Keratinocyte (primary cell): ENCODE data around the gene MCM3AP. TPM values are rescaled to one million over a fixed set of nuclear protein-coding genes. Genes with fewer than 3 reads are reported as not detected.

ENCODE experiments used
- DNase-seq: peaks from one replicate; pipeline ENCODE4 v3.0.0-alpha.2; 2011; ENCODE audit warnings: low read depth, missing footprints, low spot score
- FAIRE-seq: peaks from 2 replicates; lab custom pipeline; 2011; peaks lifted over from hg19 to GRCh38; lab: Jason Lieb, UNC
- H2AFZ ChIP-seq: 2 replicates; pipeline ENCODE4 v1.6.0; 2012; ENCODE audit warnings: low read length, control low read depth, inconsistent platforms; ENCODE audit not compliant: control insufficient read depth
- H3K27ac ChIP-seq: 2 replicates; pipeline ENCODE4 v1.5.1; 2011; ENCODE audit warnings: low read length; ENCODE audit not compliant: control insufficient read depth, insufficient read depth
- H3K27me3 ChIP-seq: 3 replicates; pipeline ENCODE4 v1.6.0; 2011; ENCODE audit warnings: low read length; ENCODE audit not compliant: control insufficient read depth, insufficient read depth; ENCODE audit errors: extremely low read depth
- H3K36me3 ChIP-seq, 2 experiments: 2 replicates in 1 of 2; 3 replicates in 1 of 2; pipeline ENCODE4 v1.5.1; 2011; ENCODE audit warnings: low read length in 2 of 2, mild to moderate bottlenecking in 1 of 2; ENCODE audit not compliant: control insufficient read depth in 2 of 2, insufficient read depth in 2 of 2; ENCODE audit errors: extremely low read depth in 1 of 2
- H3K4me1 ChIP-seq: 3 replicates; pipeline ENCODE4 v1.5.1; 2011; ENCODE audit warnings: low read length; ENCODE audit not compliant: control insufficient read depth, insufficient read depth; ENCODE audit errors: extremely low read depth
- H3K4me2 ChIP-seq: 3 replicates; pipeline ENCODE4 v1.6.0; 2011; ENCODE audit warnings: low read depth, low read length; ENCODE audit not compliant: control insufficient read depth, insufficient read depth; ENCODE audit errors: extremely low read depth
- H3K4me3 ChIP-seq, 3 experiments: fragments of 200-600 bp in 1 of 3; sonication (generic) in 1 of 3; 2 replicates in 2 of 3; 3 replicates in 1 of 3; pipeline ENCODE4 v1.5.1; 2011 to 2016; ENCODE audit warnings: low read length in 3 of 3, mild to moderate bottlenecking in 3 of 3, control low read depth in 2 of 3, inconsistent platforms in 1 of 3, low read depth in 1 of 3, mixed read lengths in 1 of 3, mixed run types in 1 of 3, moderate library complexity in 1 of 3; ENCODE audit not compliant: control insufficient read depth in 2 of 3, insufficient read depth in 2 of 3; ENCODE audit errors: extremely low read depth in 1 of 3
- H3K79me2 ChIP-seq: 2 replicates; pipeline ENCODE4 v1.6.0; 2012; ENCODE audit warnings: low read length; ENCODE audit not compliant: control insufficient read depth, insufficient read depth
- H3K9ac ChIP-seq: 3 replicates; pipeline ENCODE4 v1.6.0; 2011; ENCODE audit warnings: low read length; ENCODE audit not compliant: control insufficient read depth, insufficient read depth; ENCODE audit errors: extremely low read depth
- H3K9me1 ChIP-seq: 3 replicates; pipeline ENCODE4 v1.6.0; 2011; ENCODE audit warnings: low read length; ENCODE audit not compliant: control insufficient read depth, insufficient read depth; ENCODE audit errors: extremely low read depth
- H3K9me3 ChIP-seq: 2 replicates; pipeline ENCODE4 v1.5.1; 2012; ENCODE audit warnings: low read depth, low read length; ENCODE audit not compliant: control insufficient read depth
- H4K20me1 ChIP-seq: 3 replicates; pipeline ENCODE4 v1.6.0; 2011; ENCODE audit warnings: low read length; ENCODE audit not compliant: control insufficient read depth, insufficient read depth; ENCODE audit errors: extremely low read depth
- EZH2 ChIP-seq: IDR thresholded peaks from one replicate; pipeline ENCODE4 v1.6.1; 2012; ENCODE audit warnings: inconsistent platforms, mild to moderate bottlenecking, low read length, moderate library complexity
- dilution Hi-C: fragments of 300-500 bp; cut with MboI; formaldehyde crosslinking; loops from one replicate; pipeline ENCODE4 v1.7.0; 2020; ENCODE audit warnings: low sequenced_read_pairs; ENCODE audit not compliant: extremely low pct_ligation_motif_present
- polyA plus RNA-seq, 5 experiments: library from polyadenylated mRNA; depleted of rRNA in 3 of 5; stranded (reverse) in 3 of 5; stranded (forward) in 1 of 5; unstranded in 1 of 5; fragments of >200 nt; gene quantifications; 1 replicate in 1 of 5; 2 replicates in 3 of 5; 3 replicates in 1 of 5; pipeline versions ENCODE4 v1.2.1 to v1.2.3, GENCODE V29; 2011 to 2012; ENCODE audit warnings: missing spikeins in 2 of 5, low read depth in 1 of 5, low replicate concordance in 1 of 5
- TF ChIP-seq, protein P1 (sequence below), 3 experiments: IDR thresholded peaks in 1 of 3; conservative IDR thresholded peaks in 1 of 3; optimal IDR thresholded peaks in 1 of 3; 2 replicates in 2 of 3; 3 replicates in 1 of 3; pipeline versions ENCODE3 to v1.5.1; 2011; ENCODE audit warnings: low read length in 3 of 3, mild to moderate bottlenecking in 3 of 3, moderate library complexity in 2 of 3, control low read depth in 1 of 3, inconsistent platforms in 1 of 3; ENCODE audit not compliant: insufficient read depth in 2 of 3; ENCODE audit errors: extremely low read depth in 1 of 3

MCM3AP gene
- polyA plus RNA-seq, 1 donor (not counting 4 experiments of a cell fraction or from before 2014, with no cell fraction given), result 34.3 TPM

DNA sequence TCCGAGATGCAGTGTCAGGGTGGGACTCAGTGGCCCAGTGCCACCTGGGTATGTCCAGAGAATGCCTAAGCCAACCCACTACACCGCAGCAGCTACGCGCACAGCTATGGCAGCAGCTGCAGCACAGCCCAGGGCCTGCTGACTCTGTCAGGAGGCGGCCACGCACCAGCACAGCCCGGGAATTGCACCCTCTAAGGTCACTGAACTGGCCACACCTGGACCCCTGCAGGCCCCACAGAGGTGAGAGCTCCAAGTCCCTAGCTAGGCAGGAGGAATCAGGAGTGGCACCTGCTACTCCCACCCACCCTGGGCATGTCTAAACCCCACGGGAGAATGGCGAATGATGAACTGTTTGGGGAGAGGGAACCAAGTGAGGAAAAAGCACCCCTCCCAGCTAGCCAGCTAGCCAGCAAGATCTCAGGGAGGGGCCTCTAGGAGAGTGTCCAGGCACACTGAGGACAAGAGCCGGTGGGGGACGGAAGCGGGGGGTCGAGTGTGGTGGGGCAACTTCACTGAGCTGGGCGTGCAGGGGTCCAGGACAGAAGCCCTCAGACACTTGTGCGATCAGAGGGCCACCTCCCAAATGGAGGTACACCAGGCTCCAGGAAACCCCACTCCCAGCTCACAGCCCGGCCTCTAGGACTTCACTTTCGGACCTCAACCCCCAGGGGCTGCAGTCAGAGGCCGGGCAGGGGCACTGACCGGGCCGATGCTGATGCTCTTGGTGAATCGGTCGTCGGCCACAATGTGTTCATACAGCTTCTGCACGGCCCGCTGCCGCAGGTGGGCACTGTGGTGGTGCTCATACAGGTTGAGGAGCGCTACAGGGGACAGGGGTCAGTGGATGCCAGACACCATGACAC is 70.7 kb downstream of the MCM3AP start:
- TF ChIP-seq EZH2, result no peak
- TF ChIP-seq, protein P1, sequence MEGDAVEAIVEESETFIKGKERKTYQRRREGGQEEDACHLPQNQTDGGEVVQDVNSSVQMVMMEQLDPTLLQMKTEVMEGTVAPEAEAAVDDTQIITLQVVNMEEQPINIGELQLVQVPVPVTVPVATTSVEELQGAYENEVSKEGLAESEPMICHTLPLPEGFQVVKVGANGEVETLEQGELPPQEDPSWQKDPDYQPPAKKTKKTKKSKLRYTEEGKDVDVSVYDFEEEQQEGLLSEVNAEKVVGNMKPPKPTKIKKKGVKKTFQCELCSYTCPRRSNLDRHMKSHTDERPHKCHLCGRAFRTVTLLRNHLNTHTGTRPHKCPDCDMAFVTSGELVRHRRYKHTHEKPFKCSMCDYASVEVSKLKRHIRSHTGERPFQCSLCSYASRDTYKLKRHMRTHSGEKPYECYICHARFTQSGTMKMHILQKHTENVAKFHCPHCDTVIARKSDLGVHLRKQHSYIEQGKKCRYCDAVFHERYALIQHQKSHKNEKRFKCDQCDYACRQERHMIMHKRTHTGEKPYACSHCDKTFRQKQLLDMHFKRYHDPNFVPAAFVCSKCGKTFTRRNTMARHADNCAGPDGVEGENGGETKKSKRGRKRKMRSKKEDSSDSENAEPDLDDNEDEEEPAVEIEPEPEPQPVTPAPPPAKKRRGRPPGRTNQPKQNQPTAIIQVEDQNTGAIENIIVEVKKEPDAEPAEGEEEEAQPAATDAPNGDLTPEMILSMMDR (optimal IDR thresholded peaks at IDR 0.05 in 1 of 3, IDR thresholded peaks at IDR 0.05 in 1 of 3, conservative IDR thresholded peaks at IDR 0.05 in 1 of 3; ENCODE audit: extremely low read depth in 1 of 3, insufficient read depth in 2 of 3, low read length in 3 of 3), result no peak
- Histone ChIP-seq H3K27me3 (no peaks in the 10 kb centered on the region), H3K9me3 (no peaks in the 10 kb centered on the region), H3K4me1 (no peaks in the 10 kb centered on the region), H3K4me3 (no peak overlapping the region), H3K27ac (no peak overlapping the region), H2AFZ (no peak overlapping the region), H3K4me2 (no peak overlapping the region), H4K20me1 (peaks cover 22% of the 10 kb centered on the region), H3K9ac (no peak overlapping the region), H3K36me3 (peaks cover 55 to 57% of the 10 kb centered on the region in 2 experiments), H3K9me1 (no peaks in the 10 kb centered on the region), H3K79me2 (peaks cover 45% of the 10 kb centered on the region)
- FAIRE-seq, result no peak
- DNase-seq, result no peak
- dilution Hi-C loops, result no loop called here

DNA sequence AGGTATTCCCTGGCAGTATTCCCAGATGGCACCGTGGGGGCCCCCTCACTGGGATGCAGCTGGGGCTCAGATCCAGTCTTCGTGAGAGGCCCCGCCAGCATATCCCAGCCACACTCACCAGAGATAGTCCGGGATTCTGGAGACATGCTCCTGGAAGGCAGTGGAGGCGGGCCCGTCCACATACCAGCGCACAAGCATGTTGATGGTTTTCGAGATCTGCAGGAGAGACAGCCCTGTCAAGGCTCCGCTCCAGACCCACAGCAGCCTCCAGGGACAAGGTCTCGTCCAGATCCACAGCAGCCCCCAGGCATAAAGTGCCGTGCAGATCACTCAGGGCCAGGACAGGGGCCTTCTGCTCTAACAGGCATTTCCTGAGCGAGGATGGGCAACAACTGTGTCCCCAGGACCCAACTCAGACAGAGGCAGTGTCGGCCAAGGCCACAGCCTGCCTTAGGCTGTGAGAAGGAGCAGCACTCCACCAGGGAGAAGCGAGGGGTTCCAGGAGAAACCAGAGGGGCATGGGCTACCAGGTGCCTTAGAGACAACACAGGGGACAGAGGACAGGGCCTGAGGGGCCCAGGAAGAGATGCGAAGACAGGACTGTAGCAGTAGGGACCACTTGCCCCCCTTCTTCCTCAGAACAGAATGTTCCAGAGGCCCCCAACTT is 71.7 kb downstream of the MCM3AP start:
- TF ChIP-seq, protein P1 (optimal IDR thresholded peaks at IDR 0.05 in 1 of 3, IDR thresholded peaks at IDR 0.05 in 1 of 3, conservative IDR thresholded peaks at IDR 0.05 in 1 of 3; ENCODE audit: extremely low read depth in 1 of 3, insufficient read depth in 2 of 3, low read length in 3 of 3), result no peak
- TF ChIP-seq EZH2, result no peak
- H3K9me1 ChIP-seq, result no peaks in the 10 kb centered on the region
- H3K4me1 ChIP-seq, result no peaks in the 10 kb centered on the region
- dilution Hi-C loops, result no loop called here
- no peak overlapping the region for H3K4me2 ChIP-seq
- H3K27me3 ChIP-seq, result no peaks in the 10 kb centered on the region
- H3K9me3 ChIP-seq, result no peaks in the 10 kb centered on the region
- DNase-seq, result no peak
- peaks cover 37% of the 10 kb centered on the region for H3K79me2 ChIP-seq
- no peak overlapping the region for H3K4me3 ChIP-seq
- FAIRE-seq, result no peak
- H3K36me3 ChIP-seq, result peaks cover 53 to 56% of the 10 kb centered on the region in 2 experiments
- H2AFZ ChIP-seq, result no peak overlapping the region
- H3K27ac ChIP-seq, result no peak overlapping the region
- no peak overlapping the region for H3K9ac ChIP-seq
- peaks cover 22% of the 10 kb centered on the region for H4K20me1 ChIP-seq
